Measurements from ENCODE around the gene SUCLG1. TPM values are rescaled to one million over a fixed set of nuclear protein-coding genes. Genes with fewer than 3 reads are reported as not detected.

The SUCLG1 gene
- polyA plus RNA-seq, 1 of the 3 experiments (the other 2 are of a cell fraction): 32.7 TPM

- H3K9ac ChIP-seq: no peak overlapping the region
- POLR2A ChIA-PET: no interaction called here
- H3K79me2 ChIP-seq (ENCODE audit: insufficient read depth): peaks cover 62% of the 10 kb centered on the region
- TF ChIP-seq CTCF (IDR thresholded peaks at IDR 0.05): no peak
- TF ChIP-seq GABPA (IDR thresholded peaks at IDR 0.05; ENCODE audit: low read depth): no peak
- no peak for TF ChIP-seq RAD21 (IDR thresholded peaks at IDR 0.05; ENCODE audit: low read length)
- no peak for TF ChIP-seq TEAD4 (IDR thresholded peaks at IDR 0.05; ENCODE audit: borderline replicate concordance, insufficient read depth)
- no peak for TF ChIP-seq FOXJ3 (CRISPR knock-in tag; IDR thresholded peaks at IDR 0.05)
- TF ChIP-seq REST (IDR thresholded peaks at IDR 0.05; ENCODE audit: low read depth, low read length): no peak
- 97% methylated on average over 3 of the region's 3 CpGs for WGBS (ENCODE audit: low lambda C conversion rate)
- peaks cover 4% of the 10 kb centered on the region for H3F3A ChIP-seq (replicated peaks; ENCODE audit: insufficient read depth)
- H3K4me3 ChIP-seq (ENCODE audit: low read depth in 2 of 2, low read length in 1 of 2): no peak overlapping the region
- DNase-seq: no peak
- no peak overlapping the region for H3K27ac ChIP-seq (ENCODE audit: low read depth in 2 of 2, low read length in 1 of 2)
- H4K20me1 ChIP-seq (ENCODE audit: insufficient read depth): peaks cover 27% of the 10 kb centered on the region
- H3K4me2 ChIP-seq: no peak overlapping the region
- no peaks in the 10 kb centered on the region for H3K9me2 ChIP-seq
- CTCF ChIA-PET: no interaction called here
- H3K4me1 ChIP-seq (ENCODE audit: control insufficient read depth in 1 of 2, insufficient read depth in 2 of 2, low read depth in 1 of 2, low read length in 1 of 2): peaks cover 0 to 7% of the 10 kb centered on the region in 2 experiments; a peak in 1 of 4 replicates
- peaks cover 19 to 21% of the 10 kb centered on the region in 2 experiments for H3K36me3 ChIP-seq (replicated peaks in 1 of 2; ENCODE audit: control insufficient read depth in 1 of 2, insufficient read depth in 2 of 2, low read length in 1 of 2)
- H2AFZ ChIP-seq (ENCODE audit: low read depth): no peak overlapping the region
- H3K9me3 ChIP-seq: no peaks in the 10 kb centered on the region
- no peaks in the 10 kb centered on the region for H3K27me3 ChIP-seq (ENCODE audit: insufficient read depth)
These were observed 10.0 kb downstream of the SUCLG1 start for GRCh38 chr2:84449055-84449454.

GRCh38 chr2:84443477-84443876, 15.6 kb downstream of the SUCLG1 start:
- Histone ChIP-seq H3K9me3 (no peaks in the 10 kb centered on the region), H4K20me1 (ENCODE audit: insufficient read depth) (no peaks in the 10 kb centered on the region), H3K4me2 (no peak overlapping the region), H3K9me2 (no peaks in the 10 kb centered on the region), H3K27me3 (ENCODE audit: insufficient read depth) (no peaks in the 10 kb centered on the region), H3K27ac (ENCODE audit: low read depth in 2 of 2, low read length in 1 of 2) (no peak overlapping the region), H3K79me2 (ENCODE audit: insufficient read depth) (peaks cover 10% of the 10 kb centered on the region; the same call in 1 of the 2 replicates), H2AFZ (ENCODE audit: low read depth) (no peak overlapping the region), H3K4me1 (ENCODE audit: control insufficient read depth in 1 of 2, insufficient read depth in 2 of 2, low read depth in 1 of 2, low read length in 1 of 2) (no peaks in the 10 kb centered on the region), H3K9ac (no peak overlapping the region), H3K36me3 (replicated peaks in 1 of 2; ENCODE audit: control insufficient read depth in 1 of 2, insufficient read depth in 2 of 2, low read length in 1 of 2) (peaks cover 57 to 63% of the 10 kb centered on the region in 2 experiments), H3F3A (replicated peaks; ENCODE audit: insufficient read depth) (no peaks in the 10 kb centered on the region), H3K4me3 (ENCODE audit: low read depth in 2 of 2, low read length in 1 of 2) (no peak overlapping the region)
- DNase-seq: no peak
- ChIA-PET POLR2A (no interaction called here), CTCF (no interaction called here)
- TF ChIP-seq JUND (IDR thresholded peaks at IDR 0.05) (no peak), FOXJ3 (CRISPR knock-in tag; IDR thresholded peaks at IDR 0.05) (no peak), SIN3A (IDR thresholded peaks at IDR 0.05; ENCODE audit: borderline replicate concordance, low read depth, low read length) (no peak), RFX5 (IDR thresholded peaks at IDR 0.05; ENCODE audit: low read length) (no peak), SMC3 (IDR thresholded peaks at IDR 0.05; ENCODE audit: low read depth, low read length) (no peak), EP300 (IDR thresholded peaks at IDR 0.05; ENCODE audit: borderline replicate concordance in 1 of 2, low read depth in 1 of 2, low read length in 1 of 2) (no peak), GABPA (IDR thresholded peaks at IDR 0.05; ENCODE audit: low read depth) (no peak), PBX3 (IDR thresholded peaks at IDR 0.05) (no peak), TAF1 (IDR thresholded peaks at IDR 0.05; ENCODE audit: borderline replicate concordance, low read depth, low read length) (no peak), NRF1 (IDR thresholded peaks at IDR 0.05; ENCODE audit: low read depth, low read length) (no peak), MEF2A (IDR thresholded peaks at IDR 0.05; ENCODE audit: borderline replicate concordance, low read depth) (no peak), REST (IDR thresholded peaks at IDR 0.05; ENCODE audit: low read depth, low read length) (no peak), TCF12 (IDR thresholded peaks at IDR 0.05) (no peak), FOSL2 (IDR thresholded peaks at IDR 0.05; ENCODE audit: borderline replicate concordance, low read depth) (no peak)

Measured in SK-N-SH (cell line).